ENCODE data around the gene SCEL.

- TF ChIP-seq CTCF (IDR thresholded peaks at IDR 0.05 in 8 of 11, conservative IDR thresholded peaks at IDR 0.05 in 3 of 11), result no peak
- TF ChIP-seq POLR2A (IDR thresholded peaks at IDR 0.05), result no peak
Observed at GRCh38 chr13:77687799-77688198, 152.3 kb downstream of the SCEL start.
